ENCODE data around the gene STAT5B. TPM values are rescaled to one million over a fixed set of nuclear protein-coding genes. Genes with fewer than 3 reads are reported as not detected.
A peak's percentile ranks its signal among the peaks of the same experiment; 100 is the strongest.

The STAT5B gene
- total and polyA plus RNA-seq, 9 of the 15 experiments (the other 6 are each of a cell fraction or from before 2014, with no cell fraction given) = 20.8 to 176 (median 92.4) TPM

GRCh38 chr17:42153919-42154742 is 122.1 kb downstream of the STAT5B start:
- Histone ChIP-seq H3K27me3 (ENCODE audit: control insufficient read depth in 2 of 2, insufficient read depth in 2 of 2, low read length in 2 of 2) (no peaks in the 10 kb centered on the region), H3K4me3 (peak overlapping the region; percentile 93), H3K27ac (ENCODE audit: extremely low read depth, low read depth, low read length) (peak overlapping the region; percentile 85), H3K9me1 (ENCODE audit: control insufficient read depth, insufficient read depth, low read length) (no peaks in the 10 kb centered on the region), H2AFZ (ENCODE audit: low read depth, low read length) (peak overlapping the region; percentile 66), H3K9ac (ENCODE audit: insufficient read depth in 1 of 2, low read depth in 2 of 2, low read length in 2 of 2) (peak overlapping the region; percentile 90 to 94), H3K36me3 (ENCODE audit: control insufficient read depth, insufficient read depth, low read length) (peaks cover 36% of the 10 kb centered on the region; the same call in 2 of the 3 replicates), H3K4me1 (replicated peaks in 1 of 2; ENCODE audit: control insufficient read depth in 2 of 2, insufficient read depth in 2 of 2, low read length in 2 of 2) (peaks cover 9 to 21% of the 10 kb centered on the region in 2 experiments; a peak in 4 of 5 replicates), H3K9me3 (replicated peaks; ENCODE audit: control insufficient read depth, insufficient read depth, low read depth, low read length) (no peaks in the 10 kb centered on the region), H3K79me2 (ENCODE audit: control insufficient read depth, insufficient read depth, low read length) (peaks cover 51% of the 10 kb centered on the region), H4K20me1 (replicated peaks; ENCODE audit: control insufficient read depth, insufficient read depth, low read length) (peaks cover 11% of the 10 kb centered on the region), H3K4me2 (ENCODE audit: insufficient read depth, low read length) (peak overlapping the region; percentile 99)
- ATAC-seq (peak; percentile 27), FAIRE-seq (no peak), DNase-seq (ENCODE audit: extremely low read depth in 1 of 4, low spot score in 3 of 4) (peak; percentile 25 to 55 (median 43))
- BruUV-seq (replicated peaks) = TSS peak; percentile 50
- ChIA-PET CTCF (ENCODE audit: low intra/inter-chr PET ratio) (no interaction called here), POLR2A (interaction anchor here (0.5 to 1.6 kb wide), 4 partner anchors 11 to 40 kb away, joined by 3 to 8 read pairs (median 4); no protein-coding TSS in a partner anchor)
- 0% methylated on average over 15 of the region's 15 CpGs for WGBS (ENCODE audit: insufficient coverage, low coverage, missing lambda C conversion rate)
- in situ Hi-C loops (cut with MboI) = no loop called here
- intact Hi-C loops (cut with micrococcal nuclease) = no loop called here
- TF ChIP-seq KDM1A (IDR thresholded peaks at IDR 0.05) = peak in 1 of 2 experiments; percentile 7; a peak in 1 of 4 replicates
- TF ChIP-seq SMARCA5 (IDR thresholded peaks at IDR 0.05) = no peak
- no peak for TF ChIP-seq ATF3 (IDR thresholded peaks at IDR 0.05)
- TF ChIP-seq ATF3 (CRISPR knock-in tag; conservative IDR thresholded peaks at IDR 0.05) = no peak
- 0 out of 2 replicates have a peak, but pooled peaks have one; percentile 26 for TF ChIP-seq ZNF175 (CRISPR knock-in tag; IDR thresholded peaks at IDR 0.05; ENCODE audit: low read depth)
- peak; percentile 10; the same call in 1 of the 2 replicates for TF ChIP-seq C11orf30 (IDR thresholded peaks at IDR 0.05; ENCODE audit: low read depth)
- no peak for TF ChIP-seq ZBTB26 (CRISPR knock-in tag; IDR thresholded peaks at IDR 0.05)
- 0 out of 2 replicates have a peak, but pooled peaks have one; percentile 29 for TF ChIP-seq ZNF224 (CRISPR knock-in tag; IDR thresholded peaks at IDR 0.05)
- 0 out of 2 replicates have a peak, but pooled peaks have one; percentile 10 for TF ChIP-seq ZBTB7A (IDR thresholded peaks at IDR 0.05; ENCODE audit: borderline replicate concordance, control insufficient read depth, low read depth, low read length)
- peak; percentile 47; the same call in 1 of the 2 replicates for TF ChIP-seq ZNF316 (IDR thresholded peaks at IDR 0.05)
- TF ChIP-seq BHLHE40 (IDR thresholded peaks at IDR 0.05; ENCODE audit: low read length) = peak; percentile 86
- 0 out of 2 replicates have a peak, but pooled peaks have one; percentile 1 for TF ChIP-seq TEAD4 (IDR thresholded peaks at IDR 0.05; ENCODE audit: low read length)
- no peak for TF ChIP-seq TEAD4 (CRISPR knock-in tag; IDR thresholded peaks at IDR 0.05; ENCODE audit: borderline replicate concordance)
- TF ChIP-seq USF2 (CRISPR knock-in tag; IDR thresholded peaks at IDR 0.05) = peak; percentile 30; the same call in 1 of the 2 replicates
- TF ChIP-seq KDM5B (IDR thresholded peaks at IDR 0.05; ENCODE audit: insufficient replicate concordance, low read depth, low read length) = peak; percentile 19
- no peak; the same call in 1 of the 2 replicates for TF ChIP-seq SREBF2 (CRISPR knock-in tag; IDR thresholded peaks at IDR 0.05)
- 0 out of 2 replicates have a peak, but pooled peaks have one; percentile 5 for TF ChIP-seq L3MBTL2 (IDR thresholded peaks at IDR 0.05)

Measured in K562 (cell line).